GM19324 (cell line): ENCODE data around the gene ZNF184.

ENCODE experiments used
- ATAC-seq: cut with Tn5 transposase; IDR thresholded peaks from one replicate; pipeline ENCODE4 v1.9.1; 2021; ENCODE audit warnings: mild to moderate bottlenecking, moderate library complexity; ENCODE audit not compliant: unreplicated experiment, low FRiP score

ZNF184 gene

DNA sequence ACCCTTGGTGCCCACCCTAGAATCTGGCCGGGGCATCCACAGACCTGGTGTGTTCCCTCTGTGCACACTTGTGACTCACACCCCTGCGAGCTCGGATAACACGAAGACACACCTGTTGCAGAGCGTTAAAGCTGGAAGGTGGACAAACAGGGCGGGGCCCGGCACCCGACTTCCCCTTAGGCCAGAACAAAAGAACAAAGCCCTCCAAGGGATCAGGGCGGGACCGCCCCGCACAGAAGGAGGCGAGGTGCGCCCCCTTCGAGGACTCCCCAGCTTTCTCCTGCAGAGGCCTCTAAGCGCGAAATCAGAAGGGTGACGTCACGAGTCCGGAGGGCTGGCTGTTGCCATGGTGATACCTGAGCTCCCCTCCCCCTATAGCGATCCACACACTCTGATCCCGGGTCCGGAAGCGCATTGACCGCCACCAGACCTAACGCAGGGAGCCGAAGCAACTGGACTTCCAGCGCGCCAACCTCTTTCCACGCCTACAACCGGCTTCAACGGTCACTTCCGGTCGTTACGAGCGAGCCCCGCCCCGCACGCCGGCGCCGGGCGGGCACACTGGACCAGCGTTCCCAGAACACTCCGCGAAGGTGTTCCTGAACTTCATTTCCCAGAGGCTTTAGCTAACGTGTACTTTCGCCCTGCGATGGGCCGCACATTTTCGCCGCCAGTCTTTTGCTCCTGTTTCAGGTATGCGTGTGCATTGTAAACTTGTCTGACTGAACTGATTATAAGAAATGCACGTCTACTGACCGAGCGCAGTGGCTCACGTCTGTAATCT lies at the start of gene ZNF184:
Gene ZNF184, minus strand, starts transcription at position 489 of the 784 bp plus-strand sequence. CDS start 811 bp downstream, outside the sequence.
- ATAC-seq, result peak; percentile 95

DNA sequence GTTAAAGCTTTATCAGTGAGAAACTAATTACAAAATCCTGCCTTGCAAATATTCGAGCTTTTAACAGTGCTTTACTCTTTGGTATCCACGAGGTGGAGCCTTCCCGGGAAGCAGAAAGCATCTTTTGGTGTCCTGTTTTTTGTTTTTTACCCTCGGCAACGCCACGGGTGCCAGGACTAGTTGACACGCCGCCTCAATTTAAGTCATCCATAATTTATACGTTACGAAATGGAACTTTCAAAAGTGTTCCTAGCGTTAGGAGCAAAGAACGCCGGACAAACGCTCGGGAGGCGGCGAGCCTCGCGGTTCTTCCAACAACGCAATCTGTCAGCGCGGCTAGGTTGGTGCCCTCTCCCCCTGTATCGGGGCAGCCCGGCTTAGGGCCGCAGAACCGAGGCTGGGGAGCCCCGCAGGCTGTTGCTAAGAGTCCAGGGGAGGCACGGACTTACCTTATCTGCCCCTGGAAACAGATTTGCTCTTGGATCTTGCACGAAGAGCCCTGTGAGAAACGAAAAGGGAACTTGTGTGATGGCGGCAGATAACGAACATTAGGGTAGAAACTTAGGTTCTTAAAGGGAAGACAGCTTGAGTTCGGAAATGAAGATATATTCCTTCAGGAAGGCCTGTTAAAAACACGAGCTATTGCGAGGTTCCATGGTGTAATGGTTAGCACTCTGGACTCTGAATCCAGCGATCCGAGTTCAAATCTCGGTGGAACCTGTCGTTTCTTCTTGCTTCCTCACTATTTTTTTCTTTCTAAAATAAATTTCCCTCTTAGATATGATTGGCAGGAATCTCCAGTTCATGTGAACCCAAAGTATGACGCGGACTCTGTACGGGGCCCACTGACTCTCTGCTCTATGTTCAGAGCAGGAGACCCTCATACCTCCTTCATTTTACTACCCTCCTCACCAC lies 46.2 kb upstream of the ZNF184 start:
- ATAC-seq, result peak; percentile 86

DNA sequence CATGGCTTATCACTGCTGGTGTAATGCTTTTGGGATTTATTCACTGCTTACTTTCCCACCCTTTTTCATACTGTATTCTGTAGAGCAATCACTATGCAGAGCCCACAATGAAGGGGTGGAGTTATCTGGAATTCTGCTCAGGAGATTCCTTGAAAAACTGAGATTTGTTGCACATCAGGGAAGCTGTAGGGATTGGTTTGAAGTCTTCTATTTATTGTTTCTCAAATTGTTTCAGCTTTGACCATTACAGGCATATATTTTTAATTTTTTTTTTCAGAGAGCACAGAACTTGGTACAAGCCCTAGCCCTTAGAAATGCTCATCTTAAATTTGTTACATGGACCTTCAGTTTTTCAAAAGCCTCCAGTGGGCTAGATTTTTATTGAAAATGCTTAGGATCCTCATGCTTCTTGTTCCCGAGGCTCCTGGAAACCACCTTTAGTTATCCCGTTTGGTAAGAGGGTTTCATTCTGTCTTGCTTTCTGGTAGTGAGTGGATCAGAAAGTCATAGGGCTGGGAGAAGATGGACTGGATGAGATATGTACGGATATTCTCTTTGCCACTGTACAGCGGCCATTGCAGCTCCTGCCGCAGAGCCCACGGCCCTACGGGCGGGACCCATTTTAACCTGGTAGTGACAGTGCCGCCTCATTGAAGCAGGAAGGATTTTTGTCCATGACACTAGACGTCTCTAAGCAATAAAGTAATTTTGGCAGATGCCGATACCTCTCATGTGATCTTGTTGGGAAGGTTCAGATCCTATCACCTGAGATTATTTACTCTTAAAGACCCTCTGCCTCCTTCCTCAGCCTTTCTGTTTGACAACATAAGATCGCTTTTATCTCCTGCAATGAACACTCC lies 45.3 kb upstream of the ZNF184 start:
- ATAC-seq, result no peak

DNA sequence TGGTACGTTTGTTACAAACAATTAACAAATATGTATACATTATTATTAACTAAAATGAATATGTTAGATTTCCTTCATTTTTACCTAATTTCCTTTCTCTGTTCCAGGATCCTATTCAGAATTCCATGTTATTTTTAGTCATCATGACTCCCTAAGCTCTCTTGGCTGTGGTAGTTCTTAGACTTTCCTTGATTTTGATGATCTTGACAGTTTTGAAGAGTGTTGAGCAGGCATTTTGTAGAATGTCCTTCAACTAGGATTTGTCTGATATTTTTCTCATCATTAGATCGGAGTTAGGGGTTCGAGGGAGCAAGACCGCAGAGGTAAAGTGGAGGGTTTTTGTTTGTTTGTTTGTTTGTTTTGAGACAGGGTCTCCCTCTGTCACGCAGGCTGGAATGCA lies 44.3 kb upstream of the ZNF184 start:
- no peak for ATAC-seq

DNA sequence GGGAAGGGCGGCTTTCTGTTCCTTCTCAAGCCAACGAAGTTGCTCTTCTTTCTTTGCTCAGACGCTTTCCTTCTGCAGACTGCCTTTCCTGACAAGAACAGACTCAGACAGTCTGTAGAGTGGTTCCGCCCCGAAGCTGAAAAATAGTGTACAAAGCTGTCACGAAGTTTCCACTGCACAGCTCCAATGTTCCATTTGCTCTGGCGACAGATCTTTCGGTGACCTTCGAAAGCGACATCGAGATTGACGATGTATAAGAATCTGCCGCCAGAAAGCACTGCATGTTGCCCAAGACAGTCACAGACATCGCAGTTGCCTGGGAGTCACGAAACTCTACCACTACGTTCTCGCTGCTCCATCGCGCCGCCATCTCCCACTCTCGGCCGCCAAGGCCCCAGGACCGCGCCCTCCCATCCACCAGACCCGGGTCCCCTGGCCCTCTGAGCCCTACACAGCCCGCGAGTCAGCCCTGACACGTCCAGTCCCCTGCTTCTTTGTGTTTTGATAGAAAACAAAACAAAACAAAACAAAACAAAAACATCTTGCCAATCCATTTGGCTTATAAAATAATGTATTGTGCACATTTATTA lies 42.1 kb upstream of the ZNF184 start:
- ATAC-seq, result no peak

DNA sequence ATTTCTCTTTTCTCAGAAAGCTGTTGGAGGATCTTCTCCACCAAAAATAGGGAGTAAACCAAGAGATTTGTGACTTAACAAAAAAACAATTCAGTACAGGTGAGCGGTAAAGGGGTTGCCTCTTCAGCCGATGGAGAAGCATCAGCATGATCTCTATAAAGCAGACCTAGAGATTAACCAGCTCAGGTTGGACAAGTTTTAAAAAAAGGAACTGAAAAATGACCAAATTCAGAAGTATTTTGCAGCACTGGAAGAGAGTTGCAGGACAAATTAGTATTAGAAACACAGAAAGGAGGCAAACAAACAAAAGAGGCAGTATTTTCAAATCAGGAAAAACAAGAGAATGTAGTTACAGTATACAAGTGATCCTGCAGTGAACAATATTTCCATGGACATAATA lies 39.6 kb upstream of the ZNF184 start:
- ATAC-seq, result no peak

DNA sequence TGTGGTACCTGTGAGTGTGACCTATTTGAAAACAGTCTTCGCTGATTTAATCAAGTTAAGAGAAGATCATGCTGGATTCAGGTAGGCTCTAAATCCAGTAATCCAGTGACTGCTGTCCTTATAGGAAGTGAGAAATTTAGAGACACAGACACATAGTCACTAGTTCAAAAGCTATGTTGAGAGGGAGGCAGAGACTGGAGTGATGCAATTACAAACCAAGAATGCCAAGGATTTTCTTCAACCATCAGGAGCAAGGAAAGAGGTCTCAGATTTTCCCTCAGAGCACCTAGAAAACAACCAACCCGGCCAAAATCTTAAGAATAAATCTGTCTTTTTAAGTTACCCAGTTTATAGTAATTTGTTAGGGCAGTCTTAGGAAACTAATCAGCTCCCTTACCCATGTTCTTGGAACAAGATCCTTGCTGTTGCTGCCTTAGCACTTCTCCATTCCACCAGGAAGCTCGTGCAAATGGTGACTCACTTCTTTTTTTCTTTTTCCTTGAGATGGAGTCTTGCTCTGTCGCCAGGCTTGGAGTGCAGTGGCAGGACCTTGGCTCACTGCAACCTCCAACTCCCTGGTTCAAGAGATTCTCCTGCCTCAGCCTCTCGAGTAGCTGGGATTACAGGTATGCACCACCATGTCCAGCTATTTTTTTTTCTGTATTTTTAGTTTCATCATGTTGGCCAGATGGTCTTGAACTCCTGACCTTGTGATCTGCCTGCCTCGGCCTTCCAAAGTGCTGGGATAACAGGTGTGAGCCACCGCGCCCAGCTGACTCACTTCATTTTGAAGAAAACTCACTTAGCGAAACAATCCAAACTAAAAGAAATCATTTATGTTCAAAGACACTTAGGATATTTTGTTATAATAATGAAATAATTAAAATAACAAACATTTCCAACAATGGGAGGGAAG lies 34.4 kb upstream of the ZNF184 start:
- ATAC-seq, result no peak

DNA sequence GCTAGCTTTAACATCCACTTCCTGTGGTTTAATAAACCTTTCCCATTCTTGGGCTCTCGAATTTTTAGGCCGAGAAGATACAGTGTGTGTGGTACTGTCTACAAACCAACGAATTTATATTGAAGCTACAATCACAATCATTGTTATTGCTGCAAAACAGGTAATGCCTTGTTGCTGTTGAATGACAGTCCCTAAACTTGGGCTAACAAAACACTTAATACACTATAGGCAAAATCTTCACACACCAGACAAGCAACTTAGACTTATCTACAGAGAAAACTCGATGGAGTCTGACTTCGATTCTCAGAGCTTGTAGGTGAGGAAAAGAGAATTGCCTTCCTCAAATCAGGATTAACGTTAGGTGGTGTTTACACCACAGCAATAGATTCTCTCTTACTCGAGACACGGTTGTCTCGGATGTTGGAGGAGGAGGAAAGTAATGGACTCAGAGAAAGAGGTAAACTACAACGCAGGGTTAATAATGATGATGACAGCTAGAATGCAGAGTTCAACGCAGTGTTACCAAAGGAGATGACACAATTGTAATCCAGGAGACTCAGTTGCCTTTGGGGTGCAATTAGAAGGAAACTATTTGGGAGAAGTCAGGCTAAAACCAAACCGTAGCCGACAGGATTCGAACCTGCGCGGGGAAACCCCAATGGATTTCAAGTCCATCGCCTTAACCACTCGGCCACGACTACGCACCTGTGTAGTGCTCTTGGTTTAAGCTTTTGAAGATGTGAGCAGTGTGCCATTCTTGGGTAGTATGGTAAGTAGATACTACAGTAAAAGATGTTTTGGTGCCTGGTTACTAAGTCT lies 32.5 kb upstream of the ZNF184 start:
- ATAC-seq, result no peak

DNA sequence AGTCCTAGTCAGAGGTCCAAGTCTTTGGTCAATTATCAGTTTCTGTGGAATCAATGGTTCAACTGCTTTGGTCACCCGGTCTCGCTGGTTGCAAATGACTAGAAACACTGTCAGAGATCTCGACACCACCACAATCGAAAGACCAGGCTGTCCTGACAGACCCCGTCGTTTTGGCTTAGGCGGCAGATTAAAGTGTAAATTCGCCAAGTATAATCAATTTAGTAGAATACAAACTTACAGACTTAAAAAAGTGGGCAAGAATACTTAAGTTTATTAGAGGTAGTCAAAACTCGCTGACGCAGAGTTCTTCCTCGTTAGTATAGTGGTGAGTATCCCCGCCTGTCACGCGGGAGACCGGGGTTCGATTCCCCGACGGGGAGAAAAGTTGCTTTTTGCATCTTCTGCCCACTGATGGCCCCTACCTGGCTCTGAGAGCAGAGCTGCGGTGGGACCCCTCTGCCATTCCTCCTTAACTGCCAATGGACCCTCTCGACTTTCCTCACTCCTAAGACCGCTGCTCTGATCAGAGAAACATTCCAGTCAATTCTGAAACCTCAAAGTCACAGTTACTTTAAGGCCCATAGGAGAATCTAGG lies 30.6 kb upstream of the ZNF184 start:
- ATAC-seq, result no peak

DNA sequence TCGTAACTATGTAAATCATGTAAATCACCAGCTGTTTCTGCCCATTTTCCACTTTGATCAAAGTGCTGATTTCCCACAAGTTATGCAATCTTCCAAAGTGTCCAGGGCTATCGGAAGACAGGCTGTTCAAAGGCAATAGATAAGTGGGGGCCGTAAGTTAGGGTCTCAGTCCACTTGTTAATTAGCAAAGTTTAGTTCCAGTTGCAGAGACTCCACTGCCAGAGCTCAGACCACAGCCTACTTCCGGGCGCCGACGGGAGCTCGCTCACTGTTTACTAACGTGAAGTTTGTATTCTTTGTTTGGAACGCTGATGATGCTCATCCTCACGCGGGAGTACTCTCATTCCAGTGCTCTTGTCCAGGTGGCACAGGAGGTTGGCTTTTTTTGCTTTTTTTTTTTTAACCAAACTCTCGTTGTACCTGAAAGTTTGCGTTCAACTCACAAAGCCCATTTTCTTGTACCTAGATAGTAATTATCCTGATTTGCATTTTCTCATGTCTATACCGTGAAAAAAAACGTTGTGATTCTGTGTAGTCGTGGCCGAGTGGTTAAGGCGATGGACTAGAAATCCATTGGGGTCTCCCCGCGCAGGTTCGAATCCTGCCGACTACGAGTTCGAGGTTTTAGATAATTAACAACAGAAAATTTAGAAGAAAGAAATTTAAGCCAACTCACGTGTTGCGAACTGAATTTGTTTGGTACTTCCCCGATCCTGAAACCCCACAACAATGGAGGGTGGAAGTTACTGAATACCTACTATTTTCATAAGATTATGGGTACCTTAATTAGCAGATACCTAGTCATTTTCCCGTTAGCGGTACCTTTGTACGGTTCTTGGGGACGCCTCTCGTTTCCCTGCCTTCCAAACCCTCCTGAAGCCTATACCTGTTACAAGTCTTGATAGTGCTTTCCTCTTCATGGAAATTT lies 29.9 kb upstream of the ZNF184 start:
- ATAC-seq, result no peak

DNA sequence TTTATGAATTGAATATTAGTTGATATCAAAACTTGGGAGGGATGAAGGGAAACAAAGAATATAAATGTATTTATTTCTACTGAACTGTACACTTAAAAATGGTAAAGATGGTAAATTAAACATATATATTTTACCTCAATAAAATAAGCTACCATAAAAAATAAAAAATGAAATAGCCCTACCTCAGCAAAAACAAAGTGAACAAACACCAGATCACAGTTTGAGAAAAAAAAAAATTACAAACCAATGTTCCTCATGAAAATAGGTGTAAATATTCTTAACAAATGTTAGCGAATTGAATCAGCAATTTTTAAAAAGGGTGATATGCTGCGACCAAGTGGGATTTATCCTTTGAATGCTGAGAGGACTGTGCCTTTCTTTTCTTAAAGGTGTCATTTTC lies 28.3 kb upstream of the ZNF184 start:
- no peak for ATAC-seq

DNA sequence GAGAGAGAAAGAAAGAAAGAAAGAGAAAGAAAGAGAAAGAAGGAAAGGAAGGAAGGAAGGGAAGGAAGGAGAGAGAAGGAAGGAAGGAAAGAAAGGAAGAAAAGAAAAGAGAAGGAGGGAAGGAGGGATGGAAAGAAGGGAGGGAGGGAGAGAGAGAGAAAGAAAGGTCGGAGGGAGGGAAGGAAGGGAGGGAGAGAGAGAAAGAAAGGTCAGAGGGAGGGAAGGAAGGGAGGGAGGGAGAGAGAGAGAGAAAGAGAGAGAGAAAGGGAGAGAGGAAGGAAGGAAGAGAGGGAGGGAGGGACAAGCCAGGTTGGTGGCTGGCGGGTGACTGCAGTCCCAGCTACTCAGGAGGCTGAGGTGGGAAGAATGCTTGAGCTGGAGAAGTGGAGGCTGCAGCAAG lies 27.3 kb upstream of the ZNF184 start:
- no peak for ATAC-seq

DNA sequence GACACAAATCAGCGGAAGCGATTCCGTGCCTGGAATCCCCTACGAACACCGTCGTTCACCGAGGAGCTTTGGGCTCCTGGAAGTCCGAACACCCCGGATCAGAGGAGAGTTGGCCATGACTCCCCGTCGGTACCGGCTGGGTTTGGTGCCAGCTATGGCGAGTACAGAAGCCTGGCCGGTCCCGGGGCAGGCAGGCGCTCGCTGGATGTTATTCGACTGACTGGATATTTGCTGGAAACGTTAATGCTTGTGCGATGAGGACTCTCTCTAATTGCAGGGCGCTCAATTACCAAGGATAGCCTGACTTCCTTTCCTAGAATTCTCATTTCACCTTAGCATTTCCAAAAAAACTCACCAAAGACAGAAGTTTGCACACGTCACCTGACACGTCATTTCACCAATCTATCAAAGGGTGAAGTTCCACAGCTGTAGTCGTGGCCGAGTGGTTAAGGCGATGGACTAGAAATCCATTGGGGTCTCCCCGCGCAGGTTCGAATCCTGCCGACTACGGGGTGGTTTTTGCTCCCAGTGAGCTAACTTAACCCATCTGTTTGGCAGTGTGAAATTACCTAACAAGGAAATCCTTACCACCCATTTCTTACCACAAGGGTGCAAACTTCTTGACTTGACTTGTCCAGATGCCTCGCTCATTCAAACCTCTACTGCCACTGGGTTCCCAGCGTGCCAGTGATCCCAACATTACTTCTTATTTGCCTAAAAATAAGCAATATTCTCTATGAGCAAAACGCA lies 22.7 kb upstream of the ZNF184 start:
- no peak for ATAC-seq

DNA sequence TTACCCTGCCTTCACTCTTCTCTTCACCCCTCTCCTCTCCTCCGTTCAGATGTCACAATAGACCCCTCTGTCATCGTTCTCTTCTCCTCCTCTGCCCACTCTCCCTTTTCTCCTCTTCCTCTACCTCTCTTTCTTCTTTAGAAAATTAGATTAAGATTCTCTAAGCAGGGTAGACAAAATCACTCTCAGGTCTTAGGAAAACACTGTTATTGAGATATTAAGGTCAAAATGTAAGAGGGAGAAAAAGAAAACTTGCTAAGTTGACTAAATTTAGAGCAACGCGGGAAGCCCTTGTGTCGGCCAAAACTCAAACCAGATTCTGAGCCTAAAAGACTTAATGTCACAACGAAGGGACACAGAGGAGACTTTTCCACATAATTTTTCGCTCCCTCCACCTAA lies 22.1 kb upstream of the ZNF184 start:
- ATAC-seq, result no peak

DNA sequence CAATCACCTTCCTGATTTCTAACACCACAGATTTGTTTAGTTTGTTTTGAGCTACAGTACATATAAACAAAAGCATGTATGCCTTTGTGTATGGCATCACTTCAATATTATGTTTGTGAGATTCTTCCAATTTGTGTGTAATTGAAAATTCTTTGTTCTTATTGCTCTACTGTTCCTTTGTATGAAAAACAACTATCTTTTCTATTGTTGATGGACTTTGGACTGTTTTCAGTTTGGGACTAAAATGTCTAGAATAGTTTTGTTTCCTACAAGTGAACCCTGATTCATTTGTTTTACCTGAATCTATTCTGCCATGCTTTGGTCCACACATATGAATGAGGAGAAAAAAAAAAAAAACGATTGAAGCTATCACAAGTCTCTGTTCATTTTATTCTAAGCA lies 21.2 kb upstream of the ZNF184 start:
- no peak for ATAC-seq

DNA sequence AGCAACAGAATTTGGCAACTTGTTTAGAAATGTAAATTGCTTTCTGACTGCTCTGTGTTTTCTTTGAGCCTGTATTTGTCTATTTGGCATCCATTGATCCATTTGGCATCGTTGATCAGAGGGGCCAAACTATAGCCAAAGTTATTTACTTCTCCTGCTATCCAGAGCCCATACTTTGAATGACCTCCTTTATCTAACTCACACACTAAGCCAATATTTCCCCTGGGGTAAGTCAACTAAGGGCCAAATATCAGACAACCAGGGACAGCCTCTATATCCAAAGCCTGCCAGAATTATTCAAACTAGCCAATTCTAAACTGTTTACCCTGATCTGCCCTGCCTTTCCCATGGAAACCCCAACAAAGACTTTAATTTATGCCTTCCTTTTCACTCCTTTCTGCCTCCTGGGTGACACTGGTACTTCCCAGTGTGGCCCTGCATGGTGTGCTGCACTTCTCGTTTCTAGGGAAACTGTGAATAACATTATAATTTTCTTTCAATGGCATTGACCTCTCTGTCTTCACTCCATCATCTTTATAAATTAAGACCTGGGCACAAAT lies 19.8 kb upstream of the ZNF184 start:
- no peak for ATAC-seq
